HEK293 (cell line): ENCODE results near the gene SLC12A8.

Experiments
- ZNF792 ChIP-seq: fragments of 450-650 bp; formaldehyde crosslinking; IDR thresholded peaks from 2 replicates; pipeline ENCODE4 v1.5.1; 2016; ENCODE audit warnings: missing biosample characterization, missing genetic modification characterization
- ZNF843 ChIP-seq: fragments of 450-650 bp; formaldehyde crosslinking; IDR thresholded peaks from 2 replicates; pipeline ENCODE4 v1.5.1; 2016; ENCODE audit warnings: missing biosample characterization, missing genetic modification characterization

DNA sequence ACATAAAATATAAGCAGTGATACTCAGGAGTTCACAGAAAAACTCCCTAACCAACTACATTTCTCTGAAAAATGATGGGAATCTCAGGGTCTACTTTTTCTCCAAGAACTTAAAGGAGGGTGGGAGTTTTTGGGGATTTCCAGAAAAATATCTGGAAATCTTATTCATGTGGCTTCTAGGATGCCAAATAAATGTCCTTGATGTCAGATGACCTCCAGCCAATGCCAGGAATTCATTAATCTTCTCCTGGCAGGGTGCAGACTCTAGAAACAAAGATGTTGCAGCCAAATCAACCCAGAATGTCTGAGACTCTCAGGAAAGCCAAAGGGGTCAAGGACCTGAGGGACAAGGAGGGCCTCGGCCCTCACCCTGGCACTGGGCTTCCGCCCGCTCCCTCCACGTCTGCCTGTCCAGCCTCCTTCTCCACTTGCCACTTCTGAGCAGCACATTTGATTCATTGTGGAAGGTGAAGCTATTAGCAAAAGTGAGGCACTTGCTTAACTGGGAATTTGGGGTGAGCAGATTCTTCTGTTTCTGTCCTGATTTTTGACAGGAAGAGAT is 94.8 kb downstream of the SLC12A8 start:
- TF ChIP-seq ZNF792 (tag by site-specific recombination) (no peak), ZNF843 (no peak)
